HL-60/S4 (cell line): ENCODE data around the gene PLD3.
"Not testable (repeated sequence)": the region's sequence is repeated elsewhere in the genome, so short reads cannot be mapped to it uniquely, and the experiment has no call there.

Experiments
- in situ Hi-C: fragments of 300-500 bp; cut with MboI; formaldehyde crosslinking; loops from 2 replicates; pipeline ENCODE4 v1.14.3; 2022; ENCODE audit warnings: low sequenced_read_pairs

Gene PLD3

GRCh38 chr19:40383668-40384248 lies 35.3 kb downstream of the PLD3 start:
- in situ Hi-C loops: no loop called here

GRCh38 chr19:40387155-40387554 lies 38.7 kb downstream of the PLD3 start:
- in situ Hi-C loops: no loop called here

GRCh38 chr19:40388481-40388880 lies 40.0 kb downstream of the PLD3 start:
- in situ Hi-C loops: no loop called here

DNA sequence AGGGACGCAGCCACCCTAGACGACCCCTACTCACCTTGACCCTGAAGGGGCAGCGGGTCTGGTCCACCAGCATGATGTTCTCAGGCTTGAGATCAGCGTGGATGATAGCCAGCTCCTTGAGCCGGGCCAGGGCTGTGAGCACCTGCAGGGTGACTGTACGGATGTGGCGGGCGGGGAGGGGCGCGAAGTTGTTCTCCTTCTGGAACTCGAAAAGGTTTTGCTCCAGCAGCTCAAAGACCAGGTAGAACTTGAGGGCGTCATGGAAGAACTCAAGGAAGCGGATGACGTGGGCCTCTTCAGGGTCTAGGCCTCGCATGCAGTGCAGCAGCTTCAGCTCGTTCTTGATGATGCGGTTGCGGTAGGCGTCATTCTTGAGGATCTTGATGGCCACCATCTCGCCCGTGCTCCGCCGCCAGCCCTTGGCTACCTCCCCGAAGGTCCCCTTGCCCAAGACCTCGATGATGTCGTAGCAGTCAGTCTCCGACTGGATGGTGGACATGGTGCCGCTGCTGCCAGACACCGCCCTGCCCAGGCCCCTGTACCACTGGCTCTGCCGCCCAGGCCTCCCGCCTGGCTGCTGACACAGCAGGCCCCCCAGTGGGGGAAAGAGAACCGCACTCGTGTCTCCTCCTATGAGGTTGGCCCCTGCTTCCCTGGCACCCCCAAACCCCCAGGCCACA lies 41.0 kb downstream of the PLD3 start:
- in situ Hi-C loops: no loop called here

GRCh38 chr19:40390084-40390742 lies 41.7 kb downstream of the PLD3 start, which contains the start of gene HIPK4:
Gene HIPK4 (minus strand): TSS chr19:40390181. CDS start chr19:40389902, 279 bp downstream.
- in situ Hi-C loops: no loop called here

DNA sequence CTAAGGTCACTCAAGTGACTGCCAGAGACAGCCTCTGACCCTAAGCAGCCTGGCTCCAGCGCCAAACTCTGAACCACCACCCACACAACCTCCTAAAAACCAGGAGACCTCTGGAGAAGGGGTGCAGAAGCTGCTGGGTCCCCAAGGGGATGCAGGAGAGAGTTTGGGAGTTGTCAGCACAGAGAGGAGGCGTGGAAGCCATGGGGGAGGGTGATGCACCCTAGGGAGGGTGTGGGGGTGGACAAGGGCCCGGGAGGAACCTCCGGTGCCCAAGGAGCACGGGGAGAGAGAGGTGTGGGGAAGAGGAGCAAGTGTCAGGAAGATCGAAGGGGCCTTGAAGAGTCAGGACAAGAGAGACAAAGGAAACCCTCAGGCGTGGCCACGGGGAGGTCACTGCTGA lies 43.6 kb downstream of the PLD3 start:
- in situ Hi-C loops: no loop called here

- in situ Hi-C loops: no loop called here
Observed at GRCh38 chr19:40392894-40393517, 44.5 kb downstream of the PLD3 start.

GRCh38 chr19:40393894-40394815 lies 45.7 kb downstream of the PLD3 start:
- in situ Hi-C loops: no loop called here

DNA sequence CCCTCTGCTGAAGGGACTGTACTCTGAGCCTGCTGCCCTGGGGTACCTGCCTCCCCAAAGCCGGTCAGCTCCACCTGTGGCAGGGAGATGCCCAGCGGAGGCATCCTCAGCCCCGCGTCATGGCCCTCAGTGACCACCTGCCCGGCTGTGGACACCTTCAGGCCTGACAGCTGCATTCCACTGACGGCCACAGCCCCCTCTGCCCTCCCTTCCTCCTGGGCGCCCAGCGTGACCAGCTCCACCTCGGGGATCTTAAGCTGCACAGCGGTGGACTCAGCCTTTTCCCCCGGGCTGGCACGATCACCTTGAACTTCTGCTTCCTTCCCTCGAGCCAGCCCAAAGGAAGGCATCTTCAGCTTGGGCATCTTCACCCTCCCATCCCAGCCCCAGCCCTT lies 46.3 kb downstream of the PLD3 start:
- in situ Hi-C loops: no loop called here

GRCh38 chr19:40395956-40396355 lies 47.5 kb downstream of the PLD3 start:
- in situ Hi-C loops: no loop called here

DNA sequence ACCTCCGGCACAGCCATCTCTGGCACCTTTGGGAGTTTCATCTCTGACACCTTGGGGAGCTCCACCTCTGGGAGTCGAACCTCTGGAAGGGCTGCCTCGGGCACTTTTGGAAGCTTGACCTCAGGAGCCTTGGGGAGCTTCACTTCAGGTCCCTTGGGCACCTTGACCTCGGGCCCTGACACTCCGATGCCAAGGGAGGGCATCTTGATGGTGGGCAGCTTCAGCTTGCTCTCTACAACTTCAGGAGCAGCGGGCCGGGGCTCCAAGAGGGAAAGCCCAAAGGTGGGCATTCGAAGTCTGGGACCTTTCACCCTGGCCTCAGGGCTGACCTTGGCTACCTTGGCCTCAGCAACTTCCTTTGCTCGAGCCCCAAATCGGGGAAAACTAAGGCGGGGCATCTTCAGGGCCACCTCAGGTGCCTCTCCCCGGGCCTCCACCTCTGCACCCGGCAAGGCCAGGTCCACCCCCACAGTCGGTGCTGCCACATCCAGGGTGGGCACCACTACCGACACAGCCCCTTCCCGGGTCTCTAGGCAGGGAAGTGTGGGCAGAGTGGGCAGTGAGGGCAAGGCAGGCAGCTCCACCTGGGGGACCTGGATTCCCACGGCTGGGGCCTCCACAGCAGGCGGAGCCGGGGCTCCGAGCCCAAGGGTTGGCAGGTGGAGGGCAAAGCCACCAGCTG lies 48.5 kb downstream of the PLD3 start:
- in situ Hi-C loops: no loop called here

GRCh38 chr19:40397568-40397906 lies 49.0 kb downstream of the PLD3 start:
- in situ Hi-C loops: no loop called here

DNA sequence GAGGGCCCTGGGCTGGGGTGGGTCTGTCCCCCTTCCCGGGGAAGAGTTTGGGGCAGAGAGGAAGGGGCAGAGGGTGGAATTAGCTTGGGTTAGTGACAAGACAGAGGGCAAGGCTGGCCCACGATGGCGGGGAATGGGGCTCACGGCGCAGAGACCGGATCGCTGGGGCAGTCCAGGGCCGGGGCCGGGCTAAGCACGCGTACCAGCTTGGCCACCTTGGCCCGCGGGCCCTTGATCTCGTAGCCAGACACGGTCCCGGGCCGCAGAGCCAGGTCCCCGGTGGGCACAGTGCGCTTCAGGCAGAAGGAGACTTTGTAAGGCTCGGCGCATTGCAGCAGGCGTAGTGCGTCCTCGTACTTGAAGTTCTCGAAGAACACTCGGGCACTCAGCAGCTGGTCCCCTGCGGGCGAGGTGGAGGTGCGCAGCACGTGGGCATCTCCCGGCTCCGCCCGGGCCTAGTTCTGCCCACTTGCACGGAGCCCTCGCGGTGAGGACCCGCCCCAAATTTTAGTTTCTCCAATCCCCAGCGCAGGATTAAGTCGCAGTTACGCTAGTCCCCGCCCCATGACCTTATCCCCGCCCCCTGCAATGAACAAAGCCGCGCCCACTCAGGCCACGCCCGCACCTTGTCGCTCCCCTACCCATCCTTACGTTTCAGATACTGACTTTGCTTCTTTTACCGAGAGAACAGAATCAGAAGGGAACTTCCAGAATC lies 50.1 kb downstream of the PLD3 start:
- in situ Hi-C loops: no loop called here

- in situ Hi-C loops: no loop called here
Observed at GRCh38 chr19:40400559-40400958, 52.1 kb downstream of the PLD3 start.

GRCh38 chr19:40403262-40403984 lies 54.9 kb downstream of the PLD3 start:
- in situ Hi-C loops: no loop called here

DNA sequence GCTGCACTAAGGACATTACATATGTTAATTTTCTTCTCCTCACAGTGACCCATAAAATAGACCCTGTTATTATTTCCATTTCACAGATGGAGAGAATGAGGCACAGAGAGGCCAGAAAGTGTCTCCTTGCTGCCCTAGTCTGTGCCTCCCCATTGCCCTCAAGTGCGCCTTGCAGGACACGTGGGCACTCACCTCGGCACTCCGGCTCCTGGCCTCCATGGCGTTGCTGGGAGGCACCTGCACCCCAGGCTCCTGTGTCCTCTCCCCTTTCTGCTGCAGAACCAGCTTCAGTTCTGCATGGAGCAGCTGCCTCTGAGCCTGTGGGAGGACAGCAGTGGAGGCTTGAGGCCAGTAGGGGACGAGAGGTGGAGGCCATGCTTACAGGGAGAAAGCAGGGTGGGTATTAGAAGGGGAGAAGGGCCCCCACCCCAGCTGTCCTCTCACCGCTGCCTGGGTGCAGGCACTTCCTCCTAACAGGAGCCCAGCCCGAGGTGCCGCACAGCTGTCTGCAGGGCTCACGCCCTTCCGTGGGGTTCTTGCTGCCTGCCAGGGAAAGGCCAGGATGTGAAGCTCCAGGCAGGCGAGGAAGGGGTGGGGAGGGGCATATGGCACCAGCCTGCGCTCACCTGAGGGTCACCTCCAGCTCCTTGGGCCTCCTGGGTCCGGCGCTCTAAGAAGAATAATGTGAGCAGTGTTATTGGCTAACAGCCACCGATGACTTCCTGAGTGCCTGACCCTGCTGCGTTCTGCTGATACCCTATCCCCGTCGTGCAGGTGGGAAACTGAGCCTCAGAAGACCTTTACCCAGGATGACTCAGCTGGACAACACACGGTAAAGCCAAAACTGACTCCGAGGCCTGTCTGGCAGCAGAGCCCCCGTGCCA lies 59.5 kb downstream of the PLD3 start:
- in situ Hi-C loops: no loop called here

DNA sequence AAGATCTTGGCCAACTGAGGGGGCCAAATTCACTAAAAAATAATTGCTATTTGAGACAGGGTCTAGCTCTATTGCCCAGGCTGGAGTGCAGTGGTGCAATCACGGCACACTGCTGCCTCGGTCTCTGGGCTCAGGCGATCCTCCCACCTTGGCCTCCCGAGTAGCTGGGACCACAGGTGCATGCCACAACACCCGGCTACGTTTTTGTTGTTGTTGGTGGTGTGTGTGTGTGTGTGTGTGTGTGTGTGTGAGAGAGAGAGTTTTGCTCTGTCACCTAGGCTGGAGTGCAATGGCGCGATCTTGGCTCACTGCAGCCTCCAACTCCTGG lies 60.1 kb downstream of the PLD3 start:
- in situ Hi-C loops: not testable (repeated sequence)

DNA sequence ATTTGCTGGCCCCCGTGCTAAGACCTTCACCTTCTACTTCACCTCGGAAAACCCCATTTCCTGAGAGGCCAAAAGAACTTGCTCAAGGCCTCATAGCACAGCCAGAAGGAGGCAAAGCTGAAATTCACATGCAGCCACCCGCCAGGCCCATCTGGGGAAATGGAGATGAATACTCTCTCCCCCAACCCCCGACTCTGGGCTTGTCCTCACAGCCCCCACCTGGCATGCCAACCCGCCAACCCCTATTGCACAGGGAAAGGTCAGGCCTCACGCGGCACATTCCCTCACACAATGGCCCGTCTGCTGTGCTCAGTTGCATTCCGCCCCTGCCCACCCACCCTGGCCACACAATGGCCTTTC lies 61.5 kb downstream of the PLD3 start:
- in situ Hi-C loops: no loop called here
